Left ventricle myocardium inferior (tissue), 1 donor: Measurements from ENCODE around the gene C20orf141. TPM values are rescaled to one million over a fixed set of nuclear protein-coding genes. Genes with fewer than 3 reads are reported as not detected.
"Not testable (repeated sequence)": the region's sequence is repeated elsewhere in the genome, so short reads cannot be mapped to it uniquely, and the experiment has no call there.

Source experiments
- DNase-seq: peaks from one replicate; pipeline ENCODE4 v3.0.0-alpha.2; 2020
- H3K27ac ChIP-seq: fragments of 200-600 bp; replicated peaks from 2 replicates; pipeline ENCODE4 v1.8.0; 2021
- H3K27me3 ChIP-seq: fragments of 200-600 bp; 2 replicates; pipeline ENCODE4 v1.8.0; 2021; ENCODE audit warnings: low read depth
- H3K36me3 ChIP-seq: fragments of 200-600 bp; 2 replicates; pipeline ENCODE4 v1.8.0; 2021
- H3K4me1 ChIP-seq: fragments of 200-600 bp; 2 replicates; pipeline ENCODE4 v1.8.0; 2021
- H3K4me3 ChIP-seq: fragments of 200-600 bp; 2 replicates; pipeline ENCODE4 v1.8.0; 2021; ENCODE audit warnings: mild to moderate bottlenecking, moderate library complexity
- H3K9me3 ChIP-seq: fragments of 200-600 bp; replicated peaks from 2 replicates; pipeline ENCODE4 v1.8.0; 2021
- CTCF ChIP-seq: fragments of 200-600 bp; IDR thresholded peaks from 2 replicates; pipeline ENCODE4 v1.8.0; 2021; ENCODE audit warnings: antibody characterized with exemption, mild to moderate bottlenecking, borderline replicate concordance
- intact Hi-C: fragments of 100-400 bp; cut with micrococcal nuclease; formaldehyde crosslinking; loops from one replicate; pipeline ENCODE4 v1.11.0; 2022
- total RNA-seq: library from RNA; stranded (reverse); fragmentation: NEBNext Ultra II Directional; extraction: Animal tissue kit (Norgen Biotek cat#: 25700); gene quantifications from one replicate; pipeline ENCODE4 v1.2.1, GENCODE V29; 2021
- donor health status: DM: no; HTN: yes; CAD: no; lungs with severe emphysema.

The C20orf141 gene
- total RNA-seq, 1 donor from 2014 or later = not detected

GRCh38 chr20:2806351-2806701, 8.5 kb upstream of the C20orf141 start:
- TF ChIP-seq CTCF = no peak
- no peak for DNase-seq
- Histone ChIP-seq H3K27me3 (peaks cover 100% of the 10 kb centered on the region), H3K27ac (no peak overlapping the region), H3K36me3 (no peaks in the 10 kb centered on the region), H3K4me1 (peaks cover 7% of the 10 kb centered on the region), H3K4me3 (no peak overlapping the region), H3K9me3 (peaks cover 2% of the 10 kb centered on the region)
- intact Hi-C loops = no loop called here

- Histone ChIP-seq H3K9me3 (peaks cover 9% of the 10 kb centered on the region), H3K27ac (no peak overlapping the region), H3K36me3 (no peaks in the 10 kb centered on the region), H3K4me1 (peaks cover 7% of the 10 kb centered on the region), H3K27me3 (peaks cover 100% of the 10 kb centered on the region), H3K4me3 (no peak overlapping the region)
- TF ChIP-seq CTCF = no peak
- intact Hi-C loops = no loop called here
- no peak for DNase-seq
Measured at GRCh38 chr20:2807019-2807418, 7.8 kb upstream of the C20orf141 start.

- H3K27me3 ChIP-seq = peaks cover 100% of the 10 kb centered on the region
- DNase-seq, H3K36me3 ChIP-seq, intact Hi-C loops, H3K27ac ChIP-seq, H3K4me1 ChIP-seq, H3K4me3 ChIP-seq: not testable (repeated sequence)
- H3K9me3 ChIP-seq = peaks cover 18% of the 10 kb centered on the region
Measured at GRCh38 chr20:2807929-2808328, 6.9 kb upstream of the C20orf141 start.

- peaks cover 6% of the 10 kb centered on the region for H3K4me1 ChIP-seq
- peaks cover 96% of the 10 kb centered on the region for H3K27me3 ChIP-seq
- peaks cover 18% of the 10 kb centered on the region for H3K9me3 ChIP-seq
- no peak for DNase-seq
- intact Hi-C loops = no loop called here
- H3K4me3 ChIP-seq = no peak overlapping the region
- H3K27ac ChIP-seq = no peak overlapping the region
- TF ChIP-seq CTCF = no peak
- H3K36me3 ChIP-seq = no peaks in the 10 kb centered on the region
Measured at GRCh38 chr20:2809690-2810089, 5.1 kb upstream of the C20orf141 start.

- intact Hi-C loops = no loop called here
Measured at GRCh38 chr20:2812189-2812588, 2.6 kb upstream of the C20orf141 start.

GRCh38 chr20:2814076-2814475, 711 bp upstream of the C20orf141 start:
- H3K36me3 ChIP-seq = no peaks in the 10 kb centered on the region
- DNase-seq = no peak
- no peak for TF ChIP-seq CTCF
- H3K9me3 ChIP-seq = peaks cover 18% of the 10 kb centered on the region
- H3K27me3 ChIP-seq = peaks cover 84% of the 10 kb centered on the region
- H3K4me1 ChIP-seq = no peaks in the 10 kb centered on the region
- no peak overlapping the region for H3K4me3 ChIP-seq
- H3K27ac ChIP-seq = no peak overlapping the region
- intact Hi-C loops = no loop called here

More at GRCh38 chr20:2812189-2812588, 2.6 kb upstream of the C20orf141 start:
- H3K4me3 ChIP-seq = no peak overlapping the region
- H3K4me1 ChIP-seq = no peaks in the 10 kb centered on the region
- DNase-seq = no peak
- H3K27ac ChIP-seq = no peak overlapping the region
- peaks cover 18% of the 10 kb centered on the region for H3K9me3 ChIP-seq
- TF ChIP-seq CTCF = no peak
- H3K36me3 ChIP-seq = no peaks in the 10 kb centered on the region
- peaks cover 84% of the 10 kb centered on the region for H3K27me3 ChIP-seq
